ENCODE results near the gene ABCF3.
"Not testable (repeated sequence)": the region's sequence is repeated elsewhere in the genome, so short reads cannot be mapped to it uniquely, and the experiment has no call there.

The ABCF3 gene

DNA sequence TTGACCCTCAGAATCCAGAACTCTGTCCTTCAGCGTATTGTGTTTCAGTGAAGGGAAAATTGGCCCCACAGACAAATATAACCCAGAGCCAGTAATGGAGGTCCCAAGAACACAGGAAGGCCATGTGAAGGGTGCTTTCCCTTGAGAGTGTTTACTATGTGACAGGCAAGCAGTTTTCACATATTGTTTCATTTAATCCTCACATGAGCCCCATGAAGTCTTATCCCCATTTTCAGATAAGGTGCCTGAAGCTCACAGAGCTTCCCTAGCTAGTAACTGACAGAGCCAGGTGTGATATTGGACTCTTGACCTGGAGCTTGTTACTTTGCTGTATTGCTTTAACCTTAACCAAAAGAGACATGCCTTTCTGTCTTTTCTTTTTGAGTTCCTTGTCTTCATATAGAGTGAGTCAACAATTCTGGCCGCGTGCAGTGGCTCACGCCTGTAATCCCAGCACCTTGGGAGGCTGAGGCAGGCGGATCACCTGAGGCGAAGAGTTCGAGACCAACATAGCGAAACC, 40.2 kb upstream of the ABCF3 start:
- no peak for TF ChIP-seq ZFX (IDR thresholded peaks at IDR 0.05)
- TF ChIP-seq, protein P1, sequence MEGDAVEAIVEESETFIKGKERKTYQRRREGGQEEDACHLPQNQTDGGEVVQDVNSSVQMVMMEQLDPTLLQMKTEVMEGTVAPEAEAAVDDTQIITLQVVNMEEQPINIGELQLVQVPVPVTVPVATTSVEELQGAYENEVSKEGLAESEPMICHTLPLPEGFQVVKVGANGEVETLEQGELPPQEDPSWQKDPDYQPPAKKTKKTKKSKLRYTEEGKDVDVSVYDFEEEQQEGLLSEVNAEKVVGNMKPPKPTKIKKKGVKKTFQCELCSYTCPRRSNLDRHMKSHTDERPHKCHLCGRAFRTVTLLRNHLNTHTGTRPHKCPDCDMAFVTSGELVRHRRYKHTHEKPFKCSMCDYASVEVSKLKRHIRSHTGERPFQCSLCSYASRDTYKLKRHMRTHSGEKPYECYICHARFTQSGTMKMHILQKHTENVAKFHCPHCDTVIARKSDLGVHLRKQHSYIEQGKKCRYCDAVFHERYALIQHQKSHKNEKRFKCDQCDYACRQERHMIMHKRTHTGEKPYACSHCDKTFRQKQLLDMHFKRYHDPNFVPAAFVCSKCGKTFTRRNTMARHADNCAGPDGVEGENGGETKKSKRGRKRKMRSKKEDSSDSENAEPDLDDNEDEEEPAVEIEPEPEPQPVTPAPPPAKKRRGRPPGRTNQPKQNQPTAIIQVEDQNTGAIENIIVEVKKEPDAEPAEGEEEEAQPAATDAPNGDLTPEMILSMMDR (conservative IDR thresholded peaks at IDR 0.05) = no peak
- H3K27ac ChIP-seq = peak overlapping the region; percentile 70; the same call in 1 of the 2 replicates

DNA sequence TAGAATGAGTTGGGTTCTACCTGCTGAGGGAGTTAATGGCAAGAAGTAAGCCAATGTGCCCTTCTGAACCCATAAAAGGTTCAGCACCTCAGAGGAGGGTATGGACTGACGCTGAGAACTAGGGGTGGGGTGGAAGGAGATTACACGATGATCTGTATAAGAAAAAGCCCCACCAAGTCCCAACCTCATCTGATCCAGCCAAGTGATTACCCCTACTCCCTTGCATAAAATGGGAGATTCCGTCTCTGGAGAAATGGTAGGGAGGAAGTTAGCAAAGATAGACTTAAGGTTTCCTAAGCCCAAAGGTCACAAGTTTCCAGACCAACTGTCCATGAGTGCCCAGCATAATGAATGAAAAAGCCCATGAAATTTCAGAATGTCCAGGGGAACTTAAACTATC, 37.9 kb upstream of the ABCF3 start:
- TF ChIP-seq ZFX (IDR thresholded peaks at IDR 0.05) = no peak
- TF ChIP-seq, protein P1 (conservative IDR thresholded peaks at IDR 0.05) = no peak
- no peak overlapping the region for H3K27ac ChIP-seq

DNA sequence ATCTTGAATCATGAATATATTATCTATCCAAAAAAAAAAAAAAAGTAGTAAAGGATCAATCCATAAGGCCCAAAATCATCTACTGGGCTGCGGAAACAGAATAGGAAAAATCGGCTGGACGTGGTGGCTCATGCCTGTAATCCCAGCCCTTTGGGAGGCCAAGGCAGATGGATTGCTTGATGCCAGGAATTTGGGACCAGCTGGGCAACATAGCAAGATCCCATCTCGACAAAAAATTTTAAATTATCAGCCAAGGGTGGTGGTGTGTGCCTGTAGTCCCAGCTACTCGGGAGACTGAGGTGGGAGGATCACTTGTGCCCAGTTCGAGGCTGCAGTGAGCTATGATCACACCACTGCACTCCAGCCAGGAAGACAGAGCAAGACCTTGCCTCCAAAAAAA, 36.9 kb upstream of the ABCF3 start:
- no peak for TF ChIP-seq ZFX (IDR thresholded peaks at IDR 0.05)
- TF ChIP-seq, protein P1 (conservative IDR thresholded peaks at IDR 0.05) = no peak
- H3K27ac ChIP-seq = no peak overlapping the region

DNA sequence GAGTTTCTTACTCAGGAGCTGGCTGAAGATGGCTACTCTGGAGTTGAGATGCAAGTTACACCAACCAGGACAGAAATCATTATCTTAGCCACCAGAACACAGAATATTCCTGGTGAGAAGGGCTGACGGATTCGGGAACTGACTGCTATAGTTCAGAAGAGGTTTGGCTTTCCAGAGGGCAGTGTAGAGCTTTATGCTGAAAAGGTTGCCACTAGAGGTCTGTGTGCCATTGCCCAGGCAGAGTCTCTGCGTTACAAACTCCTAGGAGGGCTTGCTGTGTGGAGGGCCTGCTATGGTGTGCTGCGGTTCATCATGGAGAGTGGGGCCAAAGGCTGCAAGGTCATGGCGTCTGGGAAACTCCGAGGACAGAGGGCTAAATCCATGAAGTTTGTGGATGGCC, 36.2 kb upstream of the ABCF3 start:
- not testable (repeated sequence) for H3K27ac ChIP-seq

DNA sequence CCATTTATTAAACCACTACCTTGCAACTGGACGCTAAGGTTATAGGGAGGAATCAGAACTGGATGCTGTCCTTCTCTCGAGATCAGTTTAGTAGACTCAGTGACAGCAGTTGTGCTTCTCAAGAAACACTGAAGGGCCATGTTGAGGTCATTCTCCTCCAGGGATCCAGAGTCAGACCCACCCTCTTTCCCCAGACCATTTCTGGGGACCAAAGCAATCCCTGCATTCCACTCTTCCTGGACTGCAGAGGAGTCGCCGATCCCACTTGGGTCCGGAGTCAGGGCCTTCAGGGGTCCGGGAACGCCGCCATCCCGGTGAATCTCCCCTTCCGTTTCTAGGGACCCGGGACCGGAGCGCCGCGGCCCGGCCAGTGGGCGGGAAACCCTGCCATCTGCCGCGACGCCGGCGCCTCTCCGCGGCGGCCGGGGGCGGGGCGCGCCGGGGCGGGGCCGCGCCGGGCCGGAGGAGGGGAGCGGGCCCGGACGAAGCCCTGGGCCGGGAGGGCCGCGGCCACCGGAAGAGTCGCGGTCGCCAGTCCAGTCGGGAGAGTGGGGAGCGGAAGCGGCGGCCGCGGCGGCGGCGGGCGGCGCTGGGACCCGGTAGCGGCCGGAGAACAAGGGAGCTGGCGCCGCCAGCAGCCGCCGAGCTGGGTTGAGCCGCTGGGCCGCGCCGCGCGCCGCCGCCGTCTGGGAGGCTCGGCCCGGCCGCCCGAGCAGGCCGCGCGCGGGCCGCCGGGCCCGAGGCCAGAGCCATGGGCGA, 30.9 kb upstream of the ABCF3 start, which contains the start of gene DVL3:
Gene DVL3, plus strand, starts transcription at position 493 of the 759 bp plus-strand sequence. Its CDS starts 259 bp downstream, at position 752.
- peak; percentile 98 for TF ChIP-seq ZFX (IDR thresholded peaks at IDR 0.05)
- TF ChIP-seq, protein P1 (conservative IDR thresholded peaks at IDR 0.05) = no peak
- H3K27ac ChIP-seq = peak within 1 kb of the TSS; percentile 86

DNA sequence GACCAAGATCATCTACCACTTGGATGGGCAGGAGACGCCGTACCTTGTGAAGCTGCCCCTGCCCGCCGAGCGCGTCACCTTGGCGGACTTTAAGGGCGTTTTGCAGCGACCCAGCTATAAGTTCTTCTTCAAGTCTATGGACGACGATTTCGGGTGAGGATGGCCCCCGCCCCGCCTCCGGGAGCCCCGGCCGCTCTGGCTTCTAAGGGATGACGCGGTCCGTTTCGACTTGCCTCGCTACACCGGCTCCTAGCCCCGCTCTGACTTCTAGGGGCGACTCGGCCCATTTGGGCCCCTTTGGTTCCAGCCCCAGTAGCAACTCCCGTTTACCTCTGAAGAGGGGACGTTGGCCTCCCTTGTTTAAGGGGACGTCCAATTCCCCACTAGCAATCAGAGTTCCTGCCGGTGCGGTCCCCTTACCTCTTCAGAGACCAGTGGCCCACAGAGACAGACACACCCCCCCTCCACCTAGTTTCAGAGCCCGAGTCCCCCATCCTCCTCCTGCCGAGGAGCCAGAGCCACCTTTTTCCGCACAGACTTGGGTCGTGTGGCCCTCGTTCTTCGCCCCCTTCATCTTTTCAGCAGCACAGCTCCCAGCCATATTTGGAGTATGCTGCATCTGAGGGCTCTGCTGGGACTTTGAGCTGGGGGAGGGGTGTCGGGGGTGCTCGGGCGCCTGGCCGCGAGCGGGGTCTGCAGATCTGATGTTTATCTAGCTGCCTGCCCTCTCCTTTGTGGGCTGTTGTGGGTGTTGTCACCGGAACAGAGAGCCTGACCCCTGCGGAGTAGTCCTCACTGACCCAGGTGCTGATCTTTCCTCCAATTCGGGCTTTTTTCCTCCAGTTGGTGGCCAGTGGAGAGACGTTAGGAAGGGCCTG, 30.1 kb upstream of the ABCF3 start:
- TF ChIP-seq, protein P1 (conservative IDR thresholded peaks at IDR 0.05) = no peak
- peak; percentile 86 for TF ChIP-seq ZFX (IDR thresholded peaks at IDR 0.05)
- H3K27ac ChIP-seq = peak overlapping the region; percentile 86

DNA sequence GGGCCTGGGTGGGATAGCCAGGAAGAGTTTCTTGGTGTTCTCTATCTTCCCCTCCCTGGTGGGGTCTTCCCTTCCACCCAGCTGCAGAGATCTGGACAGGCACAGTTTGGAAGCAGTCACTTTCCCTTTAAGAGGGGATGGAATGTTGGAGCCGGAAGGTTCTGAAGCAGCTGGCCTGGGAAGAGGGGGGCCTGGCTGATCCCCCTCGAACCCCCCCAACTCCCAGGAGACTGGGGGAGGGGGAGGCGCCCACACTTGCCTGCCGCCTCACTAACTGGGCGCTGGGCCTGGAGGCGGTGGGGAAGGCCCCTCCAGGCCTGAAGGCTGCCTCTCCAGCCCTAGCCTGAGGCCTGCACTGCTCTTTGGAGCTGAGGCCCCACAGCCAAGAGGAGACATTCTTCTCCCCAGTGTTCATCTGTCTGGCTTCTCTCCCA, 29.5 kb upstream of the ABCF3 start:
- H3K27ac ChIP-seq = peak overlapping the region; percentile 86
- TF ChIP-seq, protein P1 (conservative IDR thresholded peaks at IDR 0.05) = no peak
- 0 out of 2 replicates have a peak, but pooled peaks have one; percentile 25 for TF ChIP-seq ZFX (IDR thresholded peaks at IDR 0.05)

Data from C4-2B (cell line).